GM12864 (cell line): ENCODE measurements around the gene PLXNB3.
"Not testable (repeated sequence)": the region's sequence is repeated elsewhere in the genome, so short reads cannot be mapped to it uniquely, and the experiment has no call there.

Experiments
- DNase-seq: peaks from one replicate; pipeline ENCODE4 v3.0.0-alpha.2; 2011; ENCODE audit warnings: low read depth
- H3K4me3 ChIP-seq: 2 replicates; pipeline ENCODE4 v1.5.1; 2011; ENCODE audit warnings: mild to moderate bottlenecking, low read depth, low read length, control low read depth
- TF ChIP-seq, protein P1 (sequence below): IDR thresholded peaks from 2 replicates; pipeline ENCODE4 v1.5.1; 2011; ENCODE audit warnings: low read depth, mild to moderate bottlenecking, moderate library complexity, low read length, control low read depth, inconsistent platforms; ENCODE audit errors: missing control alignments

Gene PLXNB3

DNA sequence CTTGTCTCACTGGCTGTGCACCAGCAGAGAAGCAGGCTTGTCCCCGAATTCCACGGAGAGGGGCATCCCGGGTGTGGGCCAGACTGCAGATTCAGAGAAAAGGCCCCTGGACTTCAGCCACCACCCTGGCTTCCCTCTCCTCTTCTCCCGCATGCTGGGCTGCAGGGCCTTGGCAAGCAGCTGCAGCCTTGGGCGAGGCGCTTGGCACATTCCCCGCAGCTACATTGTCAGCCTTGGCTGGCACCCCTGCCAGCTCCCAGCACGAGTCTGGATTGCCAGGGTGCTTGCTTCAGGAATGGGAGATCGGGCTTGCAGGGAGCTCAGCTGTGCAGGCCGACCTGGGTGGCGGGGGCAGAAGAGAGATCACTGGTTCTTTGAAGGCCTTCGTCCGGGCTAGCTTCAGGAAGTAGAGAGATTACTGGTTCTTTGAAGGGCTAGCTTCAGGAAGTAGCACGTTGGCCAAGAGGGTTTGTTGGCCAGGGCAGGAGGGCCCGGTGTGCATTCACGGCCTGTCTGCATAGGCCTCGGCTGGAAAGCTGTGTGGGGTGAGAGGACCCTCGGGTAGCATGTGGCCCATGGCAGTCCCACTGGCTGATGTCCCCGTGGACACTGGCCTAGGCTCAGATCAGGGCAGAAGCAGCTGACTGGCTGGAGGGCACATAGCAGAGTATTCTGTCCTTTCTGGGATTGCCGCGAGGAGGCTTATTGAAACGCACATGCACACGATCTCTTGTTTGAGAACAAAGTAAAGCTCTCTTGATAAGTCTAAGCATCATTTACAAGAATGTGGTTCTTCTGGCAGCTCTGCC lies 36.7 kb upstream of the PLXNB3 start:
- peak overlapping the region; percentile 19; the same call in 1 of the 2 replicates for H3K4me3 ChIP-seq
- DNase-seq = no peak
- TF ChIP-seq, protein P1, sequence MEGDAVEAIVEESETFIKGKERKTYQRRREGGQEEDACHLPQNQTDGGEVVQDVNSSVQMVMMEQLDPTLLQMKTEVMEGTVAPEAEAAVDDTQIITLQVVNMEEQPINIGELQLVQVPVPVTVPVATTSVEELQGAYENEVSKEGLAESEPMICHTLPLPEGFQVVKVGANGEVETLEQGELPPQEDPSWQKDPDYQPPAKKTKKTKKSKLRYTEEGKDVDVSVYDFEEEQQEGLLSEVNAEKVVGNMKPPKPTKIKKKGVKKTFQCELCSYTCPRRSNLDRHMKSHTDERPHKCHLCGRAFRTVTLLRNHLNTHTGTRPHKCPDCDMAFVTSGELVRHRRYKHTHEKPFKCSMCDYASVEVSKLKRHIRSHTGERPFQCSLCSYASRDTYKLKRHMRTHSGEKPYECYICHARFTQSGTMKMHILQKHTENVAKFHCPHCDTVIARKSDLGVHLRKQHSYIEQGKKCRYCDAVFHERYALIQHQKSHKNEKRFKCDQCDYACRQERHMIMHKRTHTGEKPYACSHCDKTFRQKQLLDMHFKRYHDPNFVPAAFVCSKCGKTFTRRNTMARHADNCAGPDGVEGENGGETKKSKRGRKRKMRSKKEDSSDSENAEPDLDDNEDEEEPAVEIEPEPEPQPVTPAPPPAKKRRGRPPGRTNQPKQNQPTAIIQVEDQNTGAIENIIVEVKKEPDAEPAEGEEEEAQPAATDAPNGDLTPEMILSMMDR = no peak

DNA sequence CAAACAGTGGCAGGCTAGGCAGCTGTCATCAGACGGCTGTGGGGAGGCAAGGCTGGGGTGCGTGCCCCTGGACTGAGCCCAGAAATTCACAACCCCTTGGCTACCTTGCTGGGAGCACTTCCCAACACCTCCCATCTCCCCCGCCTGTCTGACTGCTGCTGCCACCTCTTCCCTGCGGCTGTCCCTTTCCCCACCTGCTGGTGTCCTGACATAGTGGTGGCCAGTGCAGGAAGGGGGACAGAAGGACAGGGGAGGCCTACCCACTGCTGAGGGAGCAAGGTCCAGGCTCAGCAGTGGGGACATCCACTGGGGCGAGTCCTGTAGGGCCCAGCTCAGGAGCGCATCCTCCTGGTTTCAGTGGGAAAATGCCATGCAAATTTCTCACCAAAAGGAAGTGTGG lies 36.0 kb upstream of the PLXNB3 start:
- no peak overlapping the region for H3K4me3 ChIP-seq
- TF ChIP-seq, protein P1 = no peak
- no peak for DNase-seq

DNA sequence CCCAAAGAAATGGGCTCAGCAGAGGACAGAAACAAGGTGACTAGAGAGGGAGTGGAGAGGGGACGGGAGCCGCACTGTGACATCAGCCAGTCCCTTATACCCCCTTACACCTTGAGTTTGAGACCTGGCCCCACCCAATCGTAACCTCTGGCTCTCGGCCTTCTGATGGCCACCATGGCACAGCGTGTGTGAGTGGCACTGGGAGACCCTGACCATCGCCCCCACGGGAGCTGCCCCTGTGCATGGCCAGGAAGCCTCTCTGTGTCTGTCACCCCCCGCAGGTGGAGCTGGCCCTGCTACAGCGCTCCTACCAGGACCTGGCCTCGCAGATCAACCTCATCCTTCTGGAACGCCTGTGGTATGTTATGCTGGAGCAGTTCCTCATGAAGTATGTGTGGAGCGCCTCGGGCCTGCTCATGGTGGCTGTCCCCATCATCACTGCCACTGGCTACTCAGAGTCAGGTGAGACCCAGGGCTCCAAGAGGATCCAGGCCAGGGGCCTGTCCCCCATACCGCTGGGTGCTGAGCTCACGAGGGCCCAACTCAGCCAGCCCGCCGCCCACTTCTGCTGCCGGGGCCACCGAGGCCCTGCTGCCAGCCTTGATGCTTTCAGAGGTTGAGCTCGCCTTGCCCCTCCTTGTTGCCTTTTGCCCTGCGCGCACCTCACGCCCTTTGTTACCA lies 35.0 kb upstream of the PLXNB3 start:
- no peak for DNase-seq
- TF ChIP-seq, protein P1 = no peak
- no peak overlapping the region for H3K4me3 ChIP-seq

DNA sequence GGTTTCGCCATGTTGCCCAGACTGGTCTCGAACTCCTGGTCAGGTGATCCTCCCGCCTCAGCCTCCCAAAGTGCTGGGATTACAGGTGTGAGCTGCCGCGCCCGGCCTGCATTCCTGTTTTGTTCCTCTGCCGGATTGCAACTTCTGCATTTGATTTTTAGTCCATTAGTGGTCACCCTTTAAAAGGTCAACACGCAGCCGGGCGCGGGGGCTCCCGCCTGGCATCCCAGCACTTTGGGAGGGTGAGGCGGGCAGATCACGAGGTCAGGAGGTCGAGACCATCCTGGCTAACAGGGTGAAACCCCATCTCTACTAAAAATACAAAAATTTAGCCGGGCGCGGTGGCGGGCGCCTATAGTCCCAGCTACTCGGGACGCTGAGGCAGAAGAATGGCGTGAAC lies 33.9 kb upstream of the PLXNB3 start:
- not testable (repeated sequence) for H3K4me3 ChIP-seq, DNase-seq

DNA sequence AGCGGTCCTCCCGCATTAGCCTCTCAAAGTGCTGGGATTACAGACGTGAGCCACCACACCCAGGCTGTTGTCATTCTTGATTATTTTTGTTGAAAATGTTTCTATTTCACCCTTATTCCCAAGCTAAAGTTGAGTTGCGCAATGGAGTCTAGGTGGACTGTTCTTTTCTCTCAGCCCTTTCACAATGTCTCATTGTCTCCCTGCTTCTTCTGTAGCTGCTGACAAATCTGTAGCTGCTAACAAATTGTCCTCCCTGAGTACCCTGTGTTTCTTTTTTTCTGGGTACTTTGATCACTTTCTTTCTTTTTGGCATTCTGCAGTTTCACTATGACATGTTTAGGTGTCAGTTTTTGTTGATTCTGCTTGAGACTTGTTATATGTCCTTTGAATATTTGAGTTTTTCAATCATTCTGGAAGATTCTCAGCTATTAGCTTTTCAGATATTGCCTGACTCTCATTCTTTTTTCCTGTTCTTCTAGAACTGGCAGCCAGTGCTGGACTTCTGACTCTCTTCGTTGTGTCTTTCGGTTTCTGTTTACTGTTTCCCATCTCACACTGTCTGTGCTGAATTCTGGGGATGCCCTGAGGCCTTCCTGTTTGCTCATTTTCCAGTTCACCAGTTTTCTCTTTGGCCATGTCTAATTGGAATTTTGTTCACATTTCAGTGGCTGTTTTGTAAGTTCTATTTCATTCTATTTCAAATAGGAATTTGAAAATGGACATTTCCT lies 32.8 kb upstream of the PLXNB3 start:
- no peak for DNase-seq

DNA sequence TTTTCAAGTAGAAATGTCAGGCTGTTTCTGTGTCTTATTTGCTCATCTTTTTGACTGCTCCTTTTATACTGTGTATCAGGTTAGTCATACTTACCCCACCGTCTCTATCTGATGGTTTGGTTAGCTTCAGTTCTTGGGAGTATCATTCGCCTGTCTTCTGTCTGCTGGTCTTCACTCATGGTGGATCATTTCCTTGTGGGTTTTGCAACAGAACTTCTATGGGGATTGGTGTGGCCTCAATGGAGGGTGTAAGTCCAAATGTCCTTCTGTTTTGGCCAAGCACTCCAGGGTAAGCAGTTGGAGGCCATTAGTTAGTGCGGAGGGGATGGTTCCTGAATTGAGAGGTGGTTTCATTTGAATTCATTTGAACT lies 32.2 kb upstream of the PLXNB3 start:
- TF ChIP-seq, protein P1 = no peak
- no peak overlapping the region for H3K4me3 ChIP-seq
- no peak for DNase-seq

More for the DNA sequence above, 32.8 kb upstream of the PLXNB3 start:
- TF ChIP-seq, protein P1 = no peak
- H3K4me3 ChIP-seq = no peak overlapping the region

DNA sequence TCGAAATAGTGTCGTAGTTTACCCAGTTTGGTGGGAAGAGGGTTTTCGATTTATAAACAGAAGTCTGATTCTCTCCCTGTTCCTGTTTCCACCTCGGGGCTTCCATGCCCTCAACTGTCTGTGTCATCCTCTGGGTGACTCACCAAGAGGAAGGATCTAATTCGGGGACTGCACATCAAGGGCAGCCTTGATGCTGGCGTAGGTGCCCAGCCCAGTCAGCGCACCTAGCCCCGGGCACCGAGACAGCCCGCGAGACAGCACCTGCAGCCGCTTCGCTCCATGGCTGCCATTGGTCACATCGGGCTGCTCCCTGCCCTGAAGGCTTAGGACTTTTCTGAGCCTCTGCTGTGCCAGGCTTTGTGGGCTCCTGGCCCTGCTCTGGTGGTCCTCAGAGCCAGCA lies 31.6 kb upstream of the PLXNB3 start:
- TF ChIP-seq, protein P1 = no peak
- no peak for DNase-seq
- H3K4me3 ChIP-seq = no peak overlapping the region
